Measurements from ENCODE around the gene CCDC24.

- no peak for TF ChIP-seq EZH2 (IDR thresholded peaks at IDR 0.05; ENCODE audit: borderline replicate concordance, low read length)
- TF ChIP-seq CTCF (IDR thresholded peaks at IDR 0.05; ENCODE audit: low read length), result no peak
Measured at GRCh38 chr1:44012941-44013609, 21.7 kb downstream of the CCDC24 start.
